Measurements from ENCODE around the gene FAT1. TPM values are rescaled to one million over a fixed set of nuclear protein-coding genes. Genes with fewer than 3 reads are reported as not detected.

Gene FAT1
- total RNA-seq, 2 donors from 2014 or later: 70.3 to 89.5 TPM

DNA sequence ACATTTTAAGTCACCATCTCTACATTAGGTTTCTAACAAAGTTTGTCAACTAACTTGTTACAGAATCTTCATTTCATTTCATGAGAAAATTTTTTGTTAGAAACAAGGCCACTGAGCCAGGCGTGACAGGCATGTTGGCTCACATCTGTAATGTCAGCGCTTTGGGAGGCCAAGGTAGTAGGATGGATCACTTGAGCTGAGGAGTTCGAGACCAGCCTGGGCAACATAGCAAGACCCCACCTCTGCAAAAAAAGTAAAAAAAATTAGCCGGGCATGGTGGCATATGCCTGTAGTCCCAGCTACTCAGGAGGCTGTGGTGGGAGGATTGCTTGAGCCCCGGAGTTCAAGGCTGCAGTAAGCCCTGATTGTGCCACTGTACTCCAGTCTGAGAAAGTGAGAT is 32.3 kb downstream of the FAT1 start:
- no peaks in the 10 kb centered on the region for H3K36me3 ChIP-seq
- TF ChIP-seq CTCF (IDR thresholded peaks at IDR 0.05): no peak
- H3K4me1 ChIP-seq: peaks cover 0 to 53% of the 10 kb centered on the region in 2 donors
- H3K27ac ChIP-seq: no peak overlapping the region
- H3K27me3 ChIP-seq: no peaks in the 10 kb centered on the region
- DNase-seq (ENCODE audit: low spot score): no peak
- no peaks in the 10 kb centered on the region for H3K9me3 ChIP-seq
- no peak overlapping the region for H3K4me3 ChIP-seq

- peak overlapping the region; percentile 52 to 63 for H3K27ac ChIP-seq
- no peaks in the 10 kb centered on the region for H3K9me3 ChIP-seq
- TF ChIP-seq CTCF (IDR thresholded peaks at IDR 0.05): no peak
- H3K4me3 ChIP-seq: no peak overlapping the region
- H3K4me1 ChIP-seq: peaks cover 0 to 63% of the 10 kb centered on the region in 2 donors
- DNase-seq (ENCODE audit: low spot score): no peak
- H3K36me3 ChIP-seq: no peaks in the 10 kb centered on the region
- no peaks in the 10 kb centered on the region for H3K27me3 ChIP-seq
These were observed 34.2 kb downstream of the FAT1 start for GRCh38 chr4:186689476-186689875.

DNA sequence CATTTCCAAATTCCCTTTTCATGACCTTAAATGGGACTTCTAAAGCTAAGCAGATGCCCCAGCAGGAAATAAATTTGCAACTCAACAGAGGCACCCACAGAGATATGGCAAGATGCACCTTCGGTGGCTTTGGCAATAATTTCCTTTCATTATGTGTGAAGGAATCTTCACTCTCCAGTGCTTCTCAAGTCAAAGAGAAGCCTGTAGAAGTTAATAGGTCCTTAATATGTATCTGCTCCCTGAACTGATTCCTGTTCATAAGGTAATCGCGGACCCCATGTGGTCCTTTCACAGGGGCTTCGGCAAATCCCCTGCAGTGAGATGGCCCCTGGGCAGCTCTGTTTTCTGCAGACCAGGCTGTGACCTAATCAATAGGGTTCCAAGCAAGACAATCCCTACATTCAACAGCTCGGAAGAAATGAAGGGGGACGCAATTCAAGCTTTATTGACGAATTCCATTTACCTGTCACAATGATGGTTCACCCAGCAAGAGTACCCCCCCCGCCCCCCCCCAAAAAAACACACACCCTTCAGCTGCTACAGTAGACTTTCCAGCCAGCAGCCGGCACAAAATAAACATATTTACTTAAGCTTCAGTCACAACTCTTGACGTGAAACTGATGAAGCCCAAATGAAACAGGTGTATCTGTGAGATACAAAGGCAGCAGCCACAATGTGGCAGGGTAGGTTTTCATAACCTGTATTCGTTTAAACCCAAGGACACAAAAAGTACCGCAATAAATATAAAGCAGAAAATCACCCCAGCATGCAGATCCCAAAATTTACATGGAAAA is 35.3 kb downstream of the FAT1 start:
- H3K4me1 ChIP-seq: peaks cover 0 to 57% of the 10 kb centered on the region in 2 donors
- DNase-seq (ENCODE audit: low spot score): no peak
- H3K27ac ChIP-seq: peak overlapping the region; percentile 52 to 63

GRCh38 chr4:186687265-186687664 is 36.4 kb downstream of the FAT1 start:
- H3K9me3 ChIP-seq: no peaks in the 10 kb centered on the region
- H3K27me3 ChIP-seq: no peaks in the 10 kb centered on the region
- H3K27ac ChIP-seq: no peak overlapping the region
- peaks cover 0 to 58% of the 10 kb centered on the region in 2 donors for H3K4me1 ChIP-seq
- DNase-seq (ENCODE audit: low spot score): no peak
- H3K4me3 ChIP-seq: no peak overlapping the region
- no peak for TF ChIP-seq CTCF (IDR thresholded peaks at IDR 0.05)
- H3K36me3 ChIP-seq: no peaks in the 10 kb centered on the region

More for the DNA sequence above, 35.3 kb downstream of the FAT1 start:
- no peak for TF ChIP-seq CTCF (IDR thresholded peaks at IDR 0.05)
- Histone ChIP-seq H3K4me3 (no peak overlapping the region), H3K27me3 (no peaks in the 10 kb centered on the region), H3K36me3 (no peaks in the 10 kb centered on the region), H3K9me3 (no peaks in the 10 kb centered on the region)

DNA sequence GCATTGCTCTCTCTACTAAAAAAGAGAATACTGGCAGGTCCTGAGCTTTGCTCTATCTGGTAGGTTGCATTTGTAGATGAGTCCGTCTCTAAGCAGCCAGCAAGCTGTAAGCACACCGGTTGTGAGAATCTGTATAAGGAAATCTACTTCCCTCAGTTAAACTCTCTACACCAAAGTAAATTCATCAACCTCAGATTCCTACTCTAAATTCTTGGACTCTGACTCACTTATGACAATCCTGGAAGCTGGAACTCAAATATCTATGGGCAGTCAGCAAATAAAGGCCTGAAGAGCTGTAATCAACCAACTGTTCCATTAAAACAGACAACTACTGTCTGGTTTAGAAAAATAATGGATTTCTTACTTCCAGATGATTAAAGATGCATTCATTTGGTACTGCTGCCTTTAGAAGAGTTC is 37.9 kb downstream of the FAT1 start:
- no peak for TF ChIP-seq CTCF (IDR thresholded peaks at IDR 0.05)
- peaks cover 0 to 58% of the 10 kb centered on the region in 2 donors for H3K4me1 ChIP-seq
- no peaks in the 10 kb centered on the region for H3K36me3 ChIP-seq
- H3K9me3 ChIP-seq: no peaks in the 10 kb centered on the region
- peak overlapping the region; percentile 24 to 67 for H3K27ac ChIP-seq
- no peak for DNase-seq (ENCODE audit: low spot score)
- H3K27me3 ChIP-seq: no peaks in the 10 kb centered on the region
- H3K4me3 ChIP-seq: no peak overlapping the region
